Gastrocnemius medialis (tissue), 4 donors: ENCODE results near the gene PIGT. TPM values are rescaled to one million over a fixed set of nuclear protein-coding genes. Genes with fewer than 3 reads are reported as not detected.

ENCODE experiments used
- ATAC-seq, 2 donors: fragments of 150-250 bp; one replicate each; pipeline ENCODE4 v1.9.1; 2016
- DNase-seq, 2 donors: peaks; one replicate each; pipeline ENCODE4 v3.0.0-alpha.2; 2019
- H3K27ac ChIP-seq, 4 donors: fragments of 200-600 bp; sonication (generic); 1 replicate in 1 of 4; 2 replicates in 3 of 4; pipeline ENCODE4 v1.5.1; 2016 to 2018; ENCODE audit warnings: mild to moderate bottlenecking in 2 of 4, moderate library complexity in 1 of 4
- H3K27me3 ChIP-seq, 3 donors: fragments of 200-600 bp; sonication (generic) in 2 of 3; 1 replicate in 1 of 3; 2 replicates in 2 of 3; pipeline versions ENCODE4 v1.5.1 to v1.6.0; 2016 to 2019; ENCODE audit warnings: mild to moderate bottlenecking in 1 of 3, moderate library complexity in 1 of 3
- H3K36me3 ChIP-seq, 2 donors: fragments of 200-600 bp; sonication (generic) in 1 of 2; one replicate each; pipeline ENCODE4 v1.5.1; 2017 to 2018
- H3K4me1 ChIP-seq, 2 donors: fragments of 200-600 bp; sonication (generic) in 1 of 2; one replicate each; pipeline ENCODE4 v1.5.1; 2016 to 2017; ENCODE audit warnings: mild to moderate bottlenecking in 2 of 2
- H3K4me3 ChIP-seq, 4 donors: fragments of 200-600 bp; sonication (generic) in 3 of 4; 1 replicate in 1 of 4; 2 replicates in 3 of 4; pipeline ENCODE4 v1.5.1; 2016 to 2019; ENCODE audit warnings: mild to moderate bottlenecking in 2 of 4
- H3K9me3 ChIP-seq, 3 donors: fragments of 200-600 bp; sonication (generic) in 2 of 3; 1 replicate in 1 of 3; 2 replicates in 2 of 3; pipeline ENCODE4 v1.5.1; 2016 to 2019
- POLR2A ChIP-seq, 2 donors: fragments of 450-650 bp; IDR thresholded peaks; one replicate each; pipeline ENCODE4 v1.6.1; 2017; ENCODE audit warnings: antibody characterized with exemption in 2 of 2, mild to moderate bottlenecking in 2 of 2, moderate library complexity in 2 of 2
- in situ Hi-C, 4 donors: fragments of 200-750 bp; cut with MboI; loops; one replicate each; pipeline versions ENCODE4 v1.15.0 to v1.8.0; 2017; ENCODE audit warnings: low sequenced_read_pairs in 4 of 4
- intact Hi-C: fragments of 100-400 bp; cut with DNase I; formaldehyde crosslinking; loops from one replicate; pipeline ENCODE4 v1.15.1; 2023; ENCODE audit warnings: low total_unique reads
- total RNA-seq, 4 donors: library from RNA; depleted of rRNA; stranded (reverse); fragments of >200 nt; gene quantifications; one replicate each; pipeline versions ENCODE4 v1.1.0 to v1.2.3, GENCODE V29; 2016
- TF ChIP-seq, protein P1 (sequence below), 5 experiments: fragments of 450-650 bp in 3 of 5; fragments of 200-600 bp in 2 of 5; sonication (generic) in 2 of 5; IDR thresholded peaks in 4 of 5; conservative IDR thresholded peaks in 1 of 5; 1 replicate in 4 of 5; 2 replicates in 1 of 5; pipeline ENCODE4 v1.5.1; 2016 to 2019; ENCODE audit warnings: antibody characterized with exemption in 5 of 5, mild to moderate bottlenecking in 3 of 5, moderate library complexity in 3 of 5

PIGT gene
- total RNA-seq, 4 donors from 2014 or later: 45.9 to 118 (median 94.2) TPM

DNA sequence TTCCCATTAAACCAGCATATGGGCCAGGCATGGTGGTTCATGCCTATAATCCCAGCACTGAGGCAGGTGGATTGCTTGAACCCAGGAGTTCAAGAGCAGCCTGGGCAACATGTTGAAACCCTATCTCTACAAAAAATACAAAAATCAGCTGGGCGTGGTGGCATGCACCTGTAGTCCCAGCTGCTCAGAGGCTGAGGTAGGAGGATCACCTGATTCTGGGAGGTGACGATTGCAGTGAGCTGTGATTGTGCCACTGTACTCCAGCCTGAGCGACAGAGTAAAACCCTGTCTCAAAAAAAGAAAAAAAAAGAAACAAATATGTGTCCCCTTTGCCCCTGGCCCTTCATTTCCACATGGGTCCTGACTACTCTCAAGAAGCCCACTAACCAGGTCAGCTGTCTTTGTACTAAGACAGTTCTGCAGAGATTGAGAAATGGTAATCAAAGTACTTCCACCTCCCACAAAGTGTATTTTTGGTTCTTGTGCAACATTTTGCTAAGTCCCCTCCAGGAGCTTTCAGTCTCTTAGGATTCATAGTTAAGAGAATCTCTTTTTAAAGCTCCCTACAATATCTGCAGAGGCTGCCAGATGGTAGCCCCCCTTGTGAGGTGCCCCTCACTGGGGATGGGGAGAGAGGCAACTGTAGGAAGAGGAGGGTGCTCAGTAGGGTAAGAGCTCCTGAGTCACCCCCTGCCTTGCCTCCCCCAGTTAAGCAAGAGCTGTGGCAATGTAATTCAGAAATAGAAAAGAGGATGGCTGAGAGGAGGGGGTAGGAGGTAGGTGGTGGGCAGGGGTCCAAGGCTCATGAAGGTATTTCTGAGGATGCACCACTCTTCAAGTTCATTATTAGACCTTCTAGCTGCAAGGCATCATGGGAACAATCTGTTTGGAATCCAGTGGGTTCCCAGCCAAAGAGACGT lies 37.1 kb downstream of the PIGT start:
- ATAC-seq: no peak
- in situ Hi-C loops: no loop called here
- intact Hi-C loops: no loop called here

DNA sequence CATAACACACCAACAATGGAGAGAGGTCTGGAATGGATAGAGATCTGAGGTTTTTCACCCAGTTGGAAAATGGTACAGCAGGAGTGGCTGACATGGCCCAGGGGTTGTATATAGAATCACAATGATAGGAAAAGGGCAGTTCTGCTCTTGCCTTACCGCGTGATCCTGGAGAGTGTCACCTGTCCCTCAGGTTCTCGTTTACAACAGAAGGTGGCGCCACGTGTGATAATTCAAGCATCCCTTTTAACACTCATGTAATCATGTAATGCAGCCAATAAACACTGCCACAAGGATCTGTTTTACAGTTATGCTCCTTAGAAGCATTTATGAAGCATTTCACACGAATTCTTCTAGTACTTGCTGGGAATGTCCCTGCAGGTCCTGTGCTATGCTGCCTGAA lies 40.7 kb downstream of the PIGT start:
- Histone ChIP-seq H3K36me3 (no peaks in the 10 kb centered on the region), H3K27me3 (no peaks in the 10 kb centered on the region), H3K9me3 (no peaks in the 10 kb centered on the region), H3K4me3 (no peak overlapping the region), H3K4me1 (no peaks in the 10 kb centered on the region), H3K27ac (no peak overlapping the region)
- ATAC-seq: no peak
- in situ Hi-C loops (no loop called here), intact Hi-C loops (no loop called here)
- no peak for DNase-seq
- no peak for TF ChIP-seq POLR2A (IDR thresholded peaks at IDR 0.05)
- TF ChIP-seq, protein P1, sequence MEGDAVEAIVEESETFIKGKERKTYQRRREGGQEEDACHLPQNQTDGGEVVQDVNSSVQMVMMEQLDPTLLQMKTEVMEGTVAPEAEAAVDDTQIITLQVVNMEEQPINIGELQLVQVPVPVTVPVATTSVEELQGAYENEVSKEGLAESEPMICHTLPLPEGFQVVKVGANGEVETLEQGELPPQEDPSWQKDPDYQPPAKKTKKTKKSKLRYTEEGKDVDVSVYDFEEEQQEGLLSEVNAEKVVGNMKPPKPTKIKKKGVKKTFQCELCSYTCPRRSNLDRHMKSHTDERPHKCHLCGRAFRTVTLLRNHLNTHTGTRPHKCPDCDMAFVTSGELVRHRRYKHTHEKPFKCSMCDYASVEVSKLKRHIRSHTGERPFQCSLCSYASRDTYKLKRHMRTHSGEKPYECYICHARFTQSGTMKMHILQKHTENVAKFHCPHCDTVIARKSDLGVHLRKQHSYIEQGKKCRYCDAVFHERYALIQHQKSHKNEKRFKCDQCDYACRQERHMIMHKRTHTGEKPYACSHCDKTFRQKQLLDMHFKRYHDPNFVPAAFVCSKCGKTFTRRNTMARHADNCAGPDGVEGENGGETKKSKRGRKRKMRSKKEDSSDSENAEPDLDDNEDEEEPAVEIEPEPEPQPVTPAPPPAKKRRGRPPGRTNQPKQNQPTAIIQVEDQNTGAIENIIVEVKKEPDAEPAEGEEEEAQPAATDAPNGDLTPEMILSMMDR (IDR thresholded peaks at IDR 0.05 in 4 of 5, conservative IDR thresholded peaks at IDR 0.05 in 1 of 5): no peak

More for the DNA sequence above, 37.1 kb downstream of the PIGT start:
- Histone ChIP-seq H3K4me1 (peaks cover 0 to 15% of the 10 kb centered on the region in 2 donors), H3K36me3 (no peaks in the 10 kb centered on the region), H3K4me3 (no peak overlapping the region), H3K27ac (no peak overlapping the region), H3K27me3 (no peaks in the 10 kb centered on the region), H3K9me3 (no peaks in the 10 kb centered on the region)
- no peak for DNase-seq
- TF ChIP-seq, protein P1 (IDR thresholded peaks at IDR 0.05 in 4 of 5, conservative IDR thresholded peaks at IDR 0.05 in 1 of 5): no peak
- TF ChIP-seq POLR2A (IDR thresholded peaks at IDR 0.05): no peak

GRCh38 chr20:45459606-45460005 lies 43.7 kb downstream of the PIGT start:
- ATAC-seq (no peak), DNase-seq (no peak)
- H3K9me3 ChIP-seq: no peaks in the 10 kb centered on the region
- no peaks in the 10 kb centered on the region for H3K36me3 ChIP-seq
- H3K4me3 ChIP-seq: no peak overlapping the region
- H3K27ac ChIP-seq: no peak overlapping the region
- H3K4me1 ChIP-seq: no peaks in the 10 kb centered on the region
- H3K27me3 ChIP-seq: peaks cover 0 to 4% (median 4%) of the 10 kb centered on the region in 3 donors
- in situ Hi-C loops (no loop called here), intact Hi-C loops (no loop called here)
- TF ChIP-seq POLR2A (IDR thresholded peaks at IDR 0.05): no peak
- TF ChIP-seq, protein P1 (IDR thresholded peaks at IDR 0.05 in 4 of 5, conservative IDR thresholded peaks at IDR 0.05 in 1 of 5): no peak

- TF ChIP-seq, protein P1 (IDR thresholded peaks at IDR 0.05 in 4 of 5, conservative IDR thresholded peaks at IDR 0.05 in 1 of 5): no peak
- TF ChIP-seq POLR2A (IDR thresholded peaks at IDR 0.05): no peak
- no peak overlapping the region for H3K4me3 ChIP-seq
- no peaks in the 10 kb centered on the region for H3K36me3 ChIP-seq
- H3K4me1 ChIP-seq: no peaks in the 10 kb centered on the region
- H3K9me3 ChIP-seq: no peaks in the 10 kb centered on the region
- peaks cover 0 to 4% (median 4%) of the 10 kb centered on the region in 3 donors for H3K27me3 ChIP-seq
- DNase-seq (no peak), ATAC-seq (no peak)
- H3K27ac ChIP-seq: no peak overlapping the region
- in situ Hi-C loops (no loop called here), intact Hi-C loops (no loop called here)
These were observed 45.3 kb downstream of the PIGT start for GRCh38 chr20:45461225-45461624.
